CD4-positive, alpha-beta T cell treated with Interleukin-4 for 4 hours (primary cell): Measurements from ENCODE around the gene IGF2R.

Experiments
- DNase-seq: peaks from one replicate; pipeline ENCODE4 v3.0.0-alpha.2; 2020

IGF2R gene

DNA sequence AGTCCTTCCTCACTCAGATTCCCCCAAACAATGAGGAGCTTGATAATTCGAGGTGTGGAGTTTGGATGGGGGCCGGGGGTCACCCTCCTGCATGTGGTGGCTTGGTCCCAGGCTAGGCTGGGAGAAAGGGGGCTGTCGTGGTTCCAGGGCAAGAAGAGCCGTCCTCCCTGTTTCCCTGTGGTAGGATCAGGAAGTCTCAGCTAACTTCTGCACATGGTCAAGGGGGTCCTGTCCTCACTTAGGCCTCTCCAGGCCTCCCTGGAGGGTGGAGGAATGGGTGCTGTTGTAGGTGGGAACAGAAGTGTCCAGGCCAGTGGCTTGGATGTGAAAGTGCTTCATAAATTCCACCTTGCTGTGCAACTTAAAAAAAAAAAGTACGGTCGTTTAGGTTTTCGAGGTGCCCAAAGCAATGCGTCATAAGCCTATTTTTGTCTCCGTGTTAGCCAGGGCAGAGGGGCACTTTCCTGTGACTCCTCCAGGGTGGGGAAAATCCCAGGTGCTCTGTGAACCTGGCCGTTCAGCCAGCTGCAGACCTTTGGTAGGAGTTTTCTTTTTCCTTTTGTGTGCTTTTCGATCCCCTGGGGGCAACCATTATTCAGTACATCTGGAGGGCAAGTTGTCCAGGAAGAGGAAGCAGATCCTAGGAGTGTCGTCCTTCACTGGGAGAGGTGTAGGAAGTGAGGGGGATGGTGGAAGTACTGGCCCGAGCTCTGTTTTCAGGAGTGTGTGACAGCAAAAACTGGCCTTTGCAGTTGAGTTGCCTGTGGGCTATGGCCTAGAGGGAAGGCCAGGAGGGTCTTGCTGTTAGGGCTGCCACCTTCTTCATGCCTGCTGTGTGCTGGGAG is 9.6 kb downstream of the IGF2R start:
- DNase-seq = peak; percentile 58

GRCh38 chr6:159979136-159979874 is 10.4 kb downstream of the IGF2R start:
- peak; percentile 81 for DNase-seq

DNA sequence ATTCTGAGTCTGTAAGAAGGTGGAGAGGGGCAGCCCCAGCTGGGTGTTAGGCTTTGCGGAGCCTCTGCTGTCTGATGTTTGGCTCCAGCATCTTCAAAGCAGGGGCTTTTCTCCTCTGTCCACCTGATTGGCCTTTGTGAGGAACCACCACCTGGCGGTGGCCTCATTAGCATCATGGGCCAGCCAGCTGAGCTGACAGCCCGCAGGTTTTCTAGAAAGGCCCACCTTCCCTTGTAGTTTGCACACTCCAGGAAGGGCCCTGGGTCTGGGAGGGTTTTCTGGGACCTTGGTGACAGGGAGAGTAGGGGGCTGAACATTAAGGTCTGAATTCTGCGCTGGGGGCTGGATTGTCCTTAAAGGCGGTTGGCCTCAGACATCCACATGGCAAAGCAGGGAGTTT is 11.6 kb downstream of the IGF2R start:
- no peak for DNase-seq

GRCh38 chr6:159981071-159981402 is 12.2 kb downstream of the IGF2R start:
- no peak for DNase-seq

DNA sequence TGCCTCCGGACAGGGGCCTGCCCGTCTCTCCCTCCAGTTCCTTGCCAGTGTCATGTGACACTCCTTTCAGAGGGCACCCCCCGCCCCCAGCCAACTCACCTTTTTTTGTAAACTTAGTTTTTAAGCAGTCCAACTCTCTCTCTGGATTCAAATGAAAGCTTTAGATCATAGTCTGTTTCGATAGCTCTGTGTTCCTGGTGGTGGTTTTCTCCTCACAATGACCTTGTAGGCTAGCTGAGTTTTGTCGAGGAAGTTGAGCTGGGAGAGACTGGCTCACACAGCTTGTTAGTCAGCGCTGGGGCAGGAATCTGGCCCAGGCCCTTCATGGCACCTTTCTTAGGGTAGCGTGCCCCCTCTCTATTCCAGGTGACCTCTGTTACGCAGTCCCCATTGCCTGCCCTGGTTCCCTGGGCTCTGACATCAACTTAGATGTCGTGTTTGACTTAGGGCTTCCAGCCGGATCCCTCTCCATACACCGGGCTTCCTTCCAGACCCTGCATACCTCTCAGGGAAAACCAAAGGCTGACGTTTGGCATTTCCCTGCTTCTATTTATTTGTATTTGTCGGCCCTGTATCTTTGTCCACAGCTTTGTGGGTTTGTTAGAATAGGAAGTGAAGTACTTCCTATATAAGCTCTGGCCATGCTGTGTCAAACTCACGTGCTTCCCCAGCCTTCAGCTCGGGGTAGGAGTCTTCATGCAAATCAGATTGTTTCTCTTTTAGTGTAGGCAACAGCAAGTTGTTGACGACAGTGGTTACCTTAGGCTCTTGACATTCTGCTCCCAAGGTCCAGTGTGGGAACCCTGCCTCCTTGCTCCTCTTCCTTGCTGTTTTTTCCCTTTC is 12.7 kb downstream of the IGF2R start:
- DNase-seq = peak; percentile 61

- peak; percentile 42 for DNase-seq
Observed at GRCh38 chr6:159982731-159983506, 14.0 kb downstream of the IGF2R start.

DNA sequence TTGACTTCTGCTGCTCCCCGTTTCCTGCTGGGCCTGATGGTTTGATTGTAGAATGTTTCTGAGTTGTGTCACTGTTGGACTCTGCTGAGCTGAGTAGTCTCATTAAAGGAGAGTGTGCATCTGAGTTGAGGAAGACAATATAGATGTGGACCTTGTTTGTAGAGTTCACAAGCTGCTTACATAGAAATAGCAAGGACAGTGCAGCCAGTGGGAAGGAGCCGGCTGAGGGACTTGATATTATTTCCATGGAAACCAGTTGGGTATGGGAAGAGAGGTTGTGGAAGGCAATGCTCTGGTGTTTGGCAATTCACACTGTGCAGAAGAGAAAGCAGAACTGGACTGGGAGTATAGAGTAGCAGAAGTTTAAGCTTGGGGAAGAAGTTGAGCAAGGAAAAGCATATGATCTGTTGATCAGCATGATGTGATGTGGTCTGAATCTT is 14.8 kb downstream of the IGF2R start:
- no peak for DNase-seq

DNA sequence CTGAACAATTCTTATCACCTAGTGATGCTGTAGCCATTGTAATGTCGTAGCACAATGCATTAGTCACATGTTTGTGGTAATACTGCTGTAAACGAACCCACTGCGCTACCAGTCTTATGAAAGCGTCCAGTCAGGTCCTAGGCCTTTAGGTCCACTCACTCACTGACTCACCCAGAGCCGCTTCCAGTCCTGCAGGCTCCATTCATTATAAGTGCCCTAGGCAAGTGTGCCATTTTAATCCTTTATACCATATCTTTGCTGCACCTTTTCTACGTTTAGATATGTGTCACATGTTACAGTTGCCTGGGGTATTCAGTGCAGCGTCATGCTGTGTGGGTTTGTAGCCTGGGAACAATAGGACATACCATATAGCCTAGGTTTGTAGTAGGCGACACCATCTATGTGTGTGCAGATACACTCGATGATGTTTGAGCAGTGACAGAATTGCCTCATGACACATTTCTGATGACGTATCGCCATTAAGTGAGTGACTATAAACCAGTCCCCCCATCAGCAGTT is 15.4 kb downstream of the IGF2R start:
- DNase-seq = no peak

DNA sequence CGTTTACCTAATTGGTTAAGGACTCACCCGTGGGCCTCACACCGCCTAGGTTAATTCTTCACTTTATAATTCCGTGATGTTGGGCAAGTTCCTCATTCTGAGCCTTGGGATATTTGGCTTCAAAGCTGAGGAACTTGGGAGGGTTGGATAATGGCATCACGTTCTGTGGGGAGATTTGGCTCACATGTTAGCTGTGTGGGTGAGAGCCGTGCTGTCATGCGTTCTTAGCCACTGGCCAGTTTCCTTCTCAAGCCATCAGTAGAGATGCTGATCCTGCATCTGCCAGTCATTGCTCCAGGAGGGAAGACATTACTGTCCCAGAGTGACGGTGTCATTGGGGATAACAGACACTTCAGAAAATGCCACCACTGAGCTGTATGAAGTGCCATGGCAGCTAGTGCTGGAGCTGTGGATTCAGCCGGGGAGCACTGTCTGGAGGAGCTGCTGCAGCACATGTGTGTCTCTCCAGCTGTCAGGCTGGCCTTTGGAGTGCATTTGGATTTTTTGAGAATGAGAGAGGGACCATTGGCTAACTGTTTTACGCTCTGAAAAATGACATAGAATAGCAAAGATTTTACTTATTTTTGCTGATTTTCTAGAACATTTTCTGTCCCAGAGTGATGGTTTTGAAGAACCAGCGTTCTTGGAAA is 16.5 kb downstream of the IGF2R start:
- no peak for DNase-seq

DNA sequence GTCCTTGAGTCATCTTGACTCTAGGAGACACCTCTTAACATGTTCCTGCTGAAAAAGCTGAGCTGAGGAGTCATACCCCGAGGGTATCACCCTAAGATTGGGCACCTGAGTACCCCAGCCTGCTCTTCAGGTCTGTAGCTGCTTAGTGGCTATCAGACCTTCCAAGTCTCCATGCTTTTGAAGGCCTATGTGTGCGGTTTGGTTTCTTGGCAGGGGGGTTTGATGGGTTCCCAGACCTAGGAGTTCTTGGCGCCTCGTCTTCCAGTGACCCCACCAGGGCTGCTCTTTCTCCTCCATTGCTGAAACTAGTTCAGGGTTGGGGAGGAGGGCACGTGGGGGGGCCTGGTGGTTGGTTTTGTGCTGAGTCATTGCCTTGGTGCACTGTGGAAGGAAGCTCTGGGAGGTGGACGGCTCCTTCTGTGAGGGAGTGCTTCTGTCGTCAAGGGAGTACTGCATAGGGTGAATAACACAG is 20.1 kb downstream of the IGF2R start:
- DNase-seq = no peak

DNA sequence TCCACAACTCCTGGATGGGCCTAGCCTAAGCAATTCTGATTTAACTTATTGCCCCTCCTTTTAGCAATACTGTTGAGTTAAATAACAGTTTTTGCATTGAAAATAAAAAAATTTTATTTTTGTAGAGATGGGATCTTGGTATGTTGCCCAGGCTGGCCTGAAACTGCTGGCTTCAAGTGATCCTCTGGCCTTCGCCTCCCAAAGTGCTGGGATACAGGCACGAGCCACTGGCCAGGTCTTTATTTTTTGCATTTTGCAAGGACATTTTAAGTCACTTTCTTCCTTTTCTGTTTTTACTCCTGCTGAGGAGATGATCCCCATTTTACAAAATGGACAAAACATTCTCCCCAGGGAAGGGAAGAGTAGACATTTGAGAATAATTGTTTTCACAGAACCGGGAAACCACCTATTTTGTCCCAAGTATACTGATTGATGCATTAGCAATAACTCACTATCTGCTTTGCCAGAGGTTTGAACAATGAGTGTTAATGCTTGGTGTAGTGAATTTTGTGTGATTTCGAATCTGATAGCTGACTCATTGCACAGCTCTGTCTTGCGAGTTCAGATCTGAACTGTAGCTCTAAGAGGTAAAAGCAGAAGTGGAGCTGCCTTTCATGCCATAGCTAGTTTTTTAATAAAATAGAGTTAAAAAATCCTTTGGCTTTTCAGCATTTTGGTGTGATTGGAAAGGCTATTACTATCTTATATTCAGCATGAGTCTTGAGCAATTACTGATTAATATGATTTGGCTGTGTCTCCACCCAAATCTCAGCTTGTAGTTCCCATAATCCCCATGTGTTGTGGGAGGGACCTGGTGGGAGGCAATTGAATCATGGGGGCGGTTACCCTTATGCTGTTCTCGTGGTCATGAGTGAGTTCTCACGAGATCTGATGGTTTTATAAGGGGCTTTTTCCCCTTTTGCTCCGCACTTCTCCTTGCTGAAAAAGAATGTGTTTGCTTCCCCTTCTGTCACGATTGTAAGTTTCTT is 20.9 kb downstream of the IGF2R start:
- no peak for DNase-seq

- DNase-seq = no peak
Observed at GRCh38 chr6:159992366-159992765, 23.5 kb downstream of the IGF2R start.

- no peak for DNase-seq
Observed at GRCh38 chr6:159995405-159995804, 26.5 kb downstream of the IGF2R start.

- DNase-seq = no peak
Observed at GRCh38 chr6:159996087-159996622, 27.3 kb downstream of the IGF2R start.

DNA sequence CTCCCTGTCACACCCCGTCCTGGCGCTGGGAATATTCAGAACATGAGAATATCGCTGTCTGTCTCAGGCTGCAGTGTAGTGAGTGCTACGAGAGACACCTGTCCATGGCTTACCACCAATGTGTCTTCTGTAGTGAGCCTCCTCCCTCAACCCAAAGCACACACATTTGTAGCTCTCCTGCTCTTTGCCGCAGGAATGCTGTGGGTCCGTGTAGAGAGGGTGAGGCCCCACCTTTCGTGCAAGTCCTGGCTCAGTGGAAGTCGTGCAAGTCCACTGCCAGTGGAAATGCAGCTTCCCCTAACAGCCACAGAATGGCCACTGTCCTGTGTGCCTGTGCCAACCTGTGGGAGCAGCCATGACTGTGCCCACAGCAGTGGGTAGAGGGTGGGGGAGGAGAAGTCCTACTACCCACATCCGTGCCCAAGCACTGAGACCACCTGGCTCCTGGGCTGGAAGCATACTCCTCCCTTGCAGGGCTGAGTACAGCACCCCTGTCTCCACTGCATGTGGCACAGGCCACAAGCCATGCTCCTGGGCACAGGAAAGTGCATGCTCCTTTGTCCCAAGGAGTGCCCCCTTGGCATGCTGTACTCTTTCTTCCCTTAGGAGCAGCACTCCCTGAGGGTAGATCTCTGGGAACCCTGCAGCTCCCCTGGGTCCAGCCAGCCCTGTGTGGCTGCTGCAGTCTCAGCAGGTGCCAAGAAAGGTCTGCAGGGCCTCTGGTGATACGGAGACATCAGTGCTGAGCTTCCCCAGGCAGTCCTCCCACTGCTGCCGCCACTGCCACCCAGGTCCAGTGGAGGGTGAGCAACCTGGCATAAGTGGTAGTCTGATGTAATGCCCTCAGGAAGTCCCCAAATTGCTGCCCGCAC is 28.0 kb downstream of the IGF2R start:
- no peak for DNase-seq

GRCh38 chr6:159997498-159998101 is 28.7 kb downstream of the IGF2R start:
- DNase-seq = no peak

- no peak for DNase-seq
Observed at GRCh38 chr6:159998538-159998937, 29.7 kb downstream of the IGF2R start.

- DNase-seq = no peak
Observed at GRCh38 chr6:159999240-159999671, 30.4 kb downstream of the IGF2R start.
